Stimulated activated CD4-positive, alpha-beta T cell treated with anti-CD3 and anti-CD28 coated beads, Interleukin-15, amount 100 ng/mL, for 48 hours (primary cell): ENCODE results near the gene PRAMEF12.
"Not testable (repeated sequence)": the region's sequence is repeated elsewhere in the genome, so short reads cannot be mapped to it uniquely, and the experiment has no call there.

ENCODE experiments used
- DNase-seq, 2 donors: peaks; one replicate each; pipeline ENCODE4 v3.0.0-alpha.2; 2020; ENCODE audit warnings: low read depth in 2 of 2

Gene PRAMEF12

DNA sequence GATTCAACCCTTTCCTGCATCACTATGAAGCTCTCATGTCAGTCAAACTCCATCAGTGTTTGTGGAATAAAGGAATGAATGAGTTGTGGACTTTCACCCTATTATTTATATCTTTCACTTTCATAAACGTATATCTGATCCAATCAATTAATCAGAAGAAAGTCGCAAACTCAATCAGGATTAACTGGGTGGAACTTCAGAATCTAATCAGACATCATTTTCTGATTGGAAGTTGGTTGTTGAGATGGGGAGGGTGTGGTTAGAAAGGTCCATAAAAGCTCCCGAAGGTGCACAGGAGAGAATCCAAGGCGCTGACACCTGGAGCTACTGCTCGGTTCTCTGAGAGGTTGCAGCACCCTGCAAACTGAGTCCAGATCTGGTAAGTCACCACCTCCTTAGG is at the start of gene PRAMEF12:
Gene PRAMEF12 (plus strand): TSS at position 301 of the 400 bp plus-strand sequence. CDS start 1,130 bp downstream, outside the sequence.
- no peak for DNase-seq

DNA sequence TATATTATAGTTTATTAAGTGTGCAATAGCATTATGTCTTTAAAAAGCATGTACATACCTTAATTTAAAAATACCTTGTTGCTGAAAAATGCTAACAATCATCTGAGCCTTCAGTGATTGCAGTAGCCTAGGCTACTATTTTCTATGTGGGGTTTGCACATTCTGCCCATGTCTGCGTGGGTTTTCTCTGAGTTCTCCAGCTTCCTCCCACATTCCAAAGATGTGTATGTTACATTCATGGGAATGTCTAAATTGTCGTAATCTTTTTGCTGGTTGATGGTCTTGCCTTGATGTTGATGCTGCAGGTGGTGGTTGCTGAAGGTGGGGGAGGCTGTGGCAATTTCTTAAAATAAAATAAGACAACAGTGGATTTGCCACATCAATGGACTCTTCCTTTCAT is 45.1 kb upstream of the PRAMEF12 start:
- no peak for DNase-seq

DNA sequence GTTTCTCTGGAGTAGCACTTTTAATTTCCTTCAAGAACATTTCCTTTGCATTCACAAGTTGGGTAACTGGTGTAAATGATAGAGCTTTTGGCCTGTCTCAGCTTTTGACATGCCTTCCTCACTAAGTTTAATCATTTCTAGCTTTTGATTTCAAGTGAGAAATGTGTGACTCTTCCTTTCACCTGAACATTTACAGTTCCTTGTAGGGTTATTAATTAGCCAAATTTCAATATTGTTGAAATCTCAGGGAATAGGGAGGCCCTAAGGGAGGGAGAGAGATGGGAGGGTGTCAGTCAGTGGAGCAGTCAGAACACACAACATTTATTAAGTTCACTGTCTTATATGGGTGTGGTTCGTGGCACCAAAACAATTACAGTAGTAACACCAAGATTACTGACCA is 43.4 kb upstream of the PRAMEF12 start:
- no peak for DNase-seq

DNA sequence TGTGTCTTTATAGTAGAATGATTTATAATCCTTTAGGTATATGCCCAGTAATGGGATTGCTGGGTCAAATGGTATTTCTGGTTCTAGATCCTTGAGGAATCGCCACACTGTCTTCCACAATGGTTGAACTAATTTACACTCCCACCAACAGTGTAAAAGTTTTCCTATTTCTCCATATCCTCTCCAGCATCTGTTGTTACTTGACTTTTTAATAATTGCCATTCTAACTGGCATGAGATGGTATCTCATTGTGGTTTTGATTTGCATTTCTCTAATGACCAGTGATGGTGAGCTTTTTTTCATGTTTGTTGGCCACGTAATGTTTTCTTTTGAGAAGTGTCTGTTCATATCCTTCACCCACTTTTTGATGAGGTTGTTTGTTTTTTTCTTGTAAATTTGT is 42.5 kb upstream of the PRAMEF12 start:
- DNase-seq, result not testable (repeated sequence)

DNA sequence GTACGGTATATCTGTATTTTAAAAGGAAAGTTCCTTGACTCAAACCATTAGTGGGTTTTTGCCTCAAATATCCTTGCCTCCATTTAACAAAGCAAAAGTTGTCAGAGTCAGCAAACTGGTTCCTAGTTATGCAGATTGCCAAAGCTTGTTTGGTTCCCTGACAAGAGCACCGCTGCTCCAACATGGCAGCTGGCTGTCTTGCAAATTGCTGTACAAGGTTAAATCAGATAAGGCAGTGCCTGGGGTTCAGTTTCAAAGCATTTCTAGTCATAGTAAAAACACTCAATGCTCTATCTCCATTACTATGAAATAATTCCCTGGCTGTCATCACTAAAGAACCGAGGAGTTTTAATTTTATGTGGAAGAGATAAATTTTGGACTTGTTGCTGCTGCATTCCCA is 38.9 kb upstream of the PRAMEF12 start:
- DNase-seq, result no peak

DNA sequence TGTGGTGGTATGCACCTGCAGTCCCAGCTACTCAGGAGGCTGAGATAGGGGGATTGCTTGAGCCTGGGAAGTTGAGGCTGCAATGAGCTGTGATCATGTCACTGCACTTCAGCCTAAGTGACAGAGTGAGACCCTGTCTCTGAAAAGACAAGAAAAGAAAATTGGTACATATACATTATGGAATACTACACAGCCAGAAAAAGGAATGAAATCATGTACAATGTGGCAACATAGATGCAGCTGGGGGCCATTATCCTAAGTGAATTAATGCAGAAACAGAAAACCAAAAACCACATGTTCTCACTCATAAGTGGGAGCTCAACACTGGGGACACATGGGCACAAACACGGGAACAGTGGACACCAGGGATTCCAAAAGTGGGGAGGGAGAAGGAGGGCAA is 34.6 kb upstream of the PRAMEF12 start:
- DNase-seq, result no peak

DNA sequence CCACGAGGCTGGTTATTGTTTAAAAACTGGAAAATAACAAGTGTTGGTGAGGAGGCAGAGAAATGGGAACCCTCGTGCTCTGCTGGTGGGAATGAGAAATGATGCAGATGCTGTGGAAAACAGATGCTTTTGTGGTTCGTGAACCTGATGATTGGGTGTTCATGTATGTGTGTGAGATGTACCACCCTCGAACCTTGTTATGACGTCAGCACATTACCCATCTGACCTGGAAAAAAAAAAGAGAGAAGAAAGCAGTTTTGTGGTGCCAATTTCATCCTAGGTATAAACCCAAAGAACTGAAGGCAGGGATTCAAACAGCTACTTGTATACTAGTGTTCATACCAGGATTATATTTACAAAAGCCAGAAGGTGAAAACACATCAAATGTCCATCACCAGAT is 33.9 kb upstream of the PRAMEF12 start:
- no peak for DNase-seq

DNA sequence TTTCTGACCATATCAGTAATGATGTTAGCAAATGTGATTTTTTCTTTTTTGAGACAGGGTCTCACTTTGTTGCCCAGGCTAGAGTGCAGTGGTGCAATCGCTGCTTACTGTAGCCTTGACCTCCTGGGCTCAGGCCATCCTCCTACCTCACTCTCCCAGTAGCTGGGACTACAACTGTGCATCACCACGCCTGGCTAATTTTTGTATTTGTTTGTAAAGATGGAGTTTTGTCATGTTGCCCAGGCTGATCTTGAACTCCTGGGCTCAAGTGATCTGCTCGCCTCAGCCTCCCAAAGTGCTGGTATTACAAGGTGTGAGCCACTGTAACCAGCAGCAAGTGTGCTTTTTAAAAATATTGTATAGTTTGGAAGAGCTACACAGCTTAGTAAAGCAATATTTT is 31.6 kb upstream of the PRAMEF12 start:
- no peak for DNase-seq

DNA sequence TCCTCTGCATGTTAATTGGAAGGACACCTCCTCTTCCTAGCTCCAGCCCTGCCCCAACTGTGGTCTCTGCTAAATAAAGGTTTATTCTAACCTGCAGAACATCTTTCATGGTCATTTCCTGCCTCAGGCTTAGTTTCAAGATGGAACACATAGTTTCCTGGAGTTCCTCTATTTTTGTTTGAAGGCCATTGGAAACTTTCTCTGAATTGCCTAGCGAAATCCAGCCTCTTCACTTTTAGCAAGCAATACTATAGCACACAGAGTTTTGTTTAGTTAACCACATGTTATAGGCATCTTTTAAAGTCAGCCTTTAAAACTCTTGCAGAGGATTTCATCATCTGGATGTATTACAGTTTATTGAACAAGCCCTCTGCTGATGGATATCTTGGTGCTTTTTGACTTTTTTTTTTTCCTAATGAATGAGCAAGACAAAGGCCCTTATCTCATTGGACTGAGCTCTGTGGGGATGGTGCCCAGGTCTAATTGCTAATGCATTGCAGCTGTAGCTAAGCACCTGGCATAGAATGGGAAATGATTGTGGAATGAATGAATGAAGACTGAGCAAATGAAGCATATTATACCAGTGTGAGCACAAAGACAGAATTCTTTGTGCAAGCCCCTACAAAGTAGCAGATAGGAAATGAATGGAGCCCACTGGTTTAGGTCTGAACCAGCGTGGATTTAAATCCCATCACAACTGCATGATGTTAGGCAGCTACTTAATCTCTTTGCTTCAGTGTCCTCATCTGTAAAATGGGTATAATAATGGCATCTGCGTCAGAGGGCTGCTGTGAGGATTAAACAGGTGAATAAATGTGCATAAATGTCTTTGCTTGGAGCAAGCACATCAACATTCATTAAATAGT is 28.2 kb upstream of the PRAMEF12 start:
- no peak for DNase-seq

DNA sequence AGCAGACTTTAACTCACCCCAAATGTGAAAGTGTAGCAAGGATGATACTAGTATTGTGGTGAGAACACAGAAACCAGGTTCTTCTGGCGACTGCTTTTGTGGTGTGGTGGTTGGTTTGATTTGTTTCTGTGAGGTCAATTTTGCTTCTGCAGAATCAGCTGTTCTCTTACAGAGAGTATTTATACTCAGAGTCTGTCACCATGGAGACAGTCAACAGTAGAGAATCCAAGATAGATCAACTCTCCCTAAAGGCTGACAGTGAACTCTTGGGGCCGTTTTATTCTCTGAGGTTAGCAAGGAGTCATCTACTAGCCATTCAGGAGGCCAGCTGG is 27.6 kb upstream of the PRAMEF12 start, which contains the start of gene CFAP107:
Gene CFAP107 (plus strand): TSS at position 209 of the 332 bp plus-strand sequence. CDS start 231 bp downstream, outside the sequence.
- no peak for DNase-seq

DNA sequence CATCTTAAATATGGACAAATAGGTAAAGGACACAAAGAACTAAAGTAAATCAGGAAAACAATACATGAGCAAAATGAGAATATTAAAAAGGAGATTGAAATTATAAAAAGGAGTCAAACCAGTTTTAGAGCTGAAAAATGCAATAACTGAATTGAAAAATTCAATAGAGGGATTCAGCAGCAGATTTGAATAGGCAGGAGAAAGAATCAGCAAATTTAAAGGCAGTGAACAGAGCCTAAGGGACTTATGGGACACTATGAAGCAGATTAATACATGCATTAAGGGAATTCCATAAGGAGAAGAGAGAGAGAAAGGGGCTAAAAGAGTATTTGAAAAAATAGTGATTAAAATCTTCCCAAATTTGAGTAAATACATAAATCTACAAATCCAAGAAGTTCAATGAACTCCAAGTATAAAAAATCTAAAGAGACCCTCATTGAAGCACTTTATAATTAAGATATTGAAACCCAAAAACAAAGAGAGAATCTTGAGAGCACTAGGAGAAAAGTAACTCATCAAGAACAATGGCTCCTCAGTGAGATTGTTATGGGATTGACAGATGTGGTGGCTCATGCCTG is 24.7 kb upstream of the PRAMEF12 start:
- no peak for DNase-seq

DNA sequence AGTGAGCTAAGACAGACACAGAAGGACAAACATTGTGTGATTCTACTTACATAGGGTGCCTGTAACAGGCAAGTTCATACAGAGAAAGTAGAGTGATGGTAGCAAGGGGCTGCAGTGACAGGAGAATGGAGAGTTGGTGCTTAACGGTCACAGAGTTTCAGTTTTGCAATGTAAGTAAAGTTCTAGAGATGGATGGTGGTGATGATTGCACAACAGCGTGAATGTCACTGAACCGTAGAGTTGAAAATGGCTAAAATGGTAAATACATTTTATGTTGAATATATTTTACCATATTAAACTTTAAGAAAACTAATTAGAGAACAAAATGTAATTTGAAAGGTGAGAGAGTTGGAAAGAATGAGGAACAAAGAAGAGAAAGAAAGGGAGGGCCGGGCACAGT is 18.8 kb upstream of the PRAMEF12 start:
- no peak for DNase-seq

DNA sequence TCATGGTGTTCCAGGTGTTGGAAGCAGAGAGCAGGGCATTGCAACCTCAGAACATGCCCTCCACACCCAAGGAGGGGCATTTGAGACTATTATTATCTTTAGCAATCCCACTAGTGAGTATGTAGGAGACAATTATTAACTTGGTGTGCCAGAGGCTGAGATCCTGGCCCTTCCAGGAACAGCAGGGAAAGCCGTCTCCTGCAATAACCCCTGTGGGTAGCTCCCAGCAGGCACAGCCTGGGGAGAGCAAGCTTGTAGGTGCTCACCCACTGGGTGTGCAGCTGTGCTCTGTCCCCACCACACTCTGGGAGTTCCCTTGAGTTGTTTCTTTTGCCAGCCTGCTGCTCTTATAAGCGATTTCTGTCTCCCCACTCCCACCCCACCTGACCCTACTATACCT is 17.3 kb upstream of the PRAMEF12 start:
- no peak for DNase-seq

DNA sequence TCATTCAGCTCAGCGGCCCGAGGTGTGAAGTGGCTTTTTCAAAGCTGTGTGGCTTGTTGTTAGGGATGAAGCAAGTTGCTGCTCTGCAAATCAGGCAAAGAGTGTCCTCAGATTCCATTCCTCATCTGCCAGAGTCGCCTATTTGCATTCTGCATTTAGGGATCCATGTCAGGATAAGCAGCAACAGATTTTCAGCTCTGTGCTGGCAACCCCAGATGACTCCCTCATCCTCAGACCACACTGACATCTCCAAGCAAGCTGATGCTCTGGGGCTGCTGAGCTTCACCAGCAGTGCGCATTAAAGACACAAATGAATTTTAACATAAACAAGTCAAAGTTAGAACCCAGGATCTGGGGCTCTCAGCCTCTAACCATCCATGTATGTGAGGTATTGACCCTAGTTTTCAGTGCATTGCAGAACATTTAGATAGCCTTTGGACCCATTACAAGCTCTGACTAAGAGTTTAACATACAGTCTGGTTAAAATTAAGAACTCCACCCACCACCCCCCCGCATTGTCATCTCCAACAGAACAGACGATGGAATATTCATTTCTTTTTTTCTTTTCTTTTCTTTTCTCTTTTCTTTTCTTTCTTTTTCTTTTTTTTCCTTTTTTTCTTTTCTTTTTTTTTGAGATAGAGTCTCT is 16.6 kb upstream of the PRAMEF12 start:
- no peak for DNase-seq

DNA sequence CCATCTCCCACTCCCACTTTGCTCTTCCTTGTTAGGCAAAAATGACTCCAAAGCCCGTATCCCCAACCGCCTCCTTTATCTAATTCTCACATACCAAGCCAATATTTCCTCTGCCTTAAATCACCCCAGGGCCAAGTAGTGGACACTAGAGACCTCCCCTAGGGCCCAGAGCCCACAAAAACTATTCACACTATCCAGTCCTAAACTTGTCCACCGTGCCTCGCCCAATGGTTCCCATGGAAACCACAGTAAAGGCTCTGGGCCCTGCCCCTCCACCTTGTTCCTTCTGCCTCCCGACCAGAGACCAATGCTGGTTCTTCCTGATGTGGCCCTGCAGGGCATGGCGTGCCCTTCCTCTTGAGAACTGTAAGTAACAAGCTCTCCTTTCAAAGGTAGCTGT is 15.7 kb upstream of the PRAMEF12 start:
- DNase-seq, result no peak

DNA sequence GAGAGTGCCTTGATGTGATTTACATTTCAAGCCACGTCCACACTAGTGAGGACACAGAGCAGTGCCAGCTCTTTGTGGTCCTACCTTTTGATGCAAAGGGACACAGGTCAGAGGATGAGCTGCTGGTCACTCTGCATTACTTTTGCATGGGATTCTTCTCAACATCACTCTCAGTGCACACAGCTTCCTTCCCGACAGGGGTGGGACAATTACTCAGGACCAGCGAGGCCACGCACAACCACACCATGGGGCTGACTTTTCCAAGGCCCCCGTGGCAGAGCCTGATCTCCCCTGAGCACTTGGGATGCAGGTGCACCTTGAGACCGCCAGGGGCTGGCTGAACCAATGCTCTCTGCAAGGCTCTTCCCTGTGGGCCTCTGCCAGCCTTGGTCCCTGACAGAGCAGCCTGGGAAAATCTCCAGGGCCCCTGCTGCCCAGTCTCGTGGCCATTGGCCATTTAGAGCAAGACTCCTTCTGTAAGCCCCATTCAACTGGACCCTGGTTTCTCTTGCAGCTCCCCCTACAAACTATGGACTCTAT is 13.2 kb upstream of the PRAMEF12 start:
- DNase-seq, result no peak

DNA sequence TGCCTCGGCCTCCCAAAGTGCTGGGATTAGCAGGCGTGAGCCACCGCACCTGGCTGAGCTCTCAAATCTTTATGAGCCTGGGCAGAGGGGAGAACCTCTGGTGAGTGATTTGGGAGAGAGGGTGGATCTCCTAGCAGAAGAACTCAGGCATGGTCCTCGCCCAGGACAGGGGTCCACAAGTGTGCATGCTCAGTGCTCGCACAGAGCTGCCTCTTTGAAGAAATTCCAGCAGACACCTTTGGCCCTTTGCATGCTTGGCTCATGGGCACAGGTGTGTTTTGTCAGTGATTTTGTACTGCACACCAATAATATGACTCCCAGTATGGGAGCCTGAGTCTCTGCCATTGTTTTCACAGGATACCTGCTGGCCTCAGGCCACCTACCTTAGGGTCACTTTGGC is 11.8 kb upstream of the PRAMEF12 start:
- no peak for DNase-seq

DNA sequence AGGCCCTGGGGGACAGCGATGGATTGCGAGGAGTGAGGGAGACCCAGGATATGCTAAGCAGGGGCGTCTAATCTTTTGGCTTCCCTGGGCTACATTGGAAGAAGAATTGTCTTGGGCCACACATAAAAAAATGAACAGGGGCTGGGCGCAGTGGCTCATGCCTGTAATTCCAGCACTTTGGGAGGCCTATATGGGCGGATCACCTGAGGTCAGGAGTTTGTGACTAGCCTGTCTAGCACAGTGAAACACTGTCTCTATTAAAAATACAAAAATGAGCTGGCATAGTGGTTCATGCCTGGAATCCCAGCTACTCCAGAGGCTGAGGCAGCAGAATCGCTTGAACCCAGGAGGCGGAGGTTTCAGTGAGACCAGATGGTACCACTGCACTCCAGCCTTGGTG is 10.8 kb upstream of the PRAMEF12 start:
- DNase-seq, result no peak

DNA sequence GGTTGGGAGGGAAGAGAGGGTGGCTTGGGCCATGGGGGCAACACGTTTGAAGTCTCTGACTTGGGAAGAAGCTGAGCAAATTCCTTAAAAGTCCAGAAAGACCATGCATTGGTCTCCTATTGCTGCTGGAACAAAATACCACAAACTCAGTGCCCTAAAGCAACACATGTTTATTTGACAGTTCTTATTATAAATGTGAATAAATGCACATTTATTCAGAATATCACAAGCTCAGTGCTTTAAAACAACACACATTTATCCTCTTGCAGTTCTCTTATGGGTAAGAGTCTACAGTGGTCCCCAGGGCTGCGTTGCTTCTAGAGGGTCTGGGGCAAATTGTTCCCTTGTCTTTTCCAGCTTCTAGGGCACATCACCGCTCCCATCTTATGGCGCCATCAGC is 10.1 kb upstream of the PRAMEF12 start:
- DNase-seq, result no peak

DNA sequence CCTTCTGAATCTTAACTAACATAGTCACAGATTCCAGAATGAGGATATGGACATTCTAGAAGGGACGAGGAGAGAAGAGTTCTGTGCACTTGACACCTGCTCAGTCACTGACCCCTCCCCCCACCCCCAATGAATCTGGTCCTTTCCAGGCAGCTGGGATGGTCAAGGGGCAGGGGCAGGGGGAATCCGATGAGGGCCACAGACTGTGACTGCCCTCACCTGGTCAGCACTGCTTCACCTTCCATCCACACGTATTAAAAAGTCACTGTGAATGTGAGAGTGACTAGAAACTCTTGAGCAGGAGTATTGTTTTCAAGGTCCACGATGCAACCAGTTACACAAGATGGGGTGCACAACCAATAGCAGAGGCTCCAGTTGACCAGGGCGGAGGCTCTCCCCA is 9.5 kb upstream of the PRAMEF12 start:
- DNase-seq, result no peak

DNA sequence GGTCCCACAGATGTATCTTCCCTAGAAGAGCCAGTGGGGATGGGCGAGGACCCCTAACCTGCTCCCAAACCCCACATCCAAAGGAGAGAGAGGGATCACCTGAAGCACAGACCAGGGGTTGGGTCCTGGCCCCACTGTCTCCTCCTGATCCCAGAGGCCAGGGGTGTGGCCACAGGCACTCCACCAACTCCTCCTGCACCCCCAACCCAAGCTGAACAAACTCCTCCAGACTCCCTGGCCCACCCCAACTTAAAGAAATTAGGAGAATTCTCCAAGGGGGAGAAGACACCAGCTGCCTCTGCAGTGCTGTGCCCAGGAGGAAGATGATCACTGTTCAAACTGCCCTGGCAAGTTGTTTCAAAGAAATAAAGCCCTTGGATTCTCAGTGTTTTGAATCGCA is 4.5 kb upstream of the PRAMEF12 start:
- DNase-seq, result no peak

DNA sequence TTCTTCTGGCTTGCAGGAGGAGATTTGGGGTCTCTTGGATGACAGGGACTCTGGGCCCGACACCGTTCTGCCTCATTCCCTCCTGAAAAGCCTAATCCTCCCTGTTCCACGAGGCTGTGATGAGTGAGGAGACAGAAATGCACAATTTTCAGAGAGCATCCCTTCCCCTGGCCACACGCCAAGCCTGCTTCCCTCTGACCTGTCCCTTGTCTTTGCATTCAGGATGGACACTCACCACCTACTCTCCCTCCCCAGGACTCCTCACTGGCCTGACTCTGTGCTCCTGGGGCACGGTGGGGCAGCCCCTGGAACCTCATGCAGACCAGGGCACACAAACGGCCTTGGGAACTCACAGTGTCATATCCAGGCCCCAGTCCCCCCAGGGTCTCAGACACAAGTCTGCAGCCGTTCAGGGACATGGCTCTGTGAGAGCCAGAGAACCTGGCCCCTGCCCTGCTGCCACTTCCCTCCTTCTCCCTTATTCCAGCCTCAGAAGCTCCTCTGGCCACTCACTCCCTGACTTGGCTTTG is 3.5 kb upstream of the PRAMEF12 start:
- no peak for DNase-seq

DNA sequence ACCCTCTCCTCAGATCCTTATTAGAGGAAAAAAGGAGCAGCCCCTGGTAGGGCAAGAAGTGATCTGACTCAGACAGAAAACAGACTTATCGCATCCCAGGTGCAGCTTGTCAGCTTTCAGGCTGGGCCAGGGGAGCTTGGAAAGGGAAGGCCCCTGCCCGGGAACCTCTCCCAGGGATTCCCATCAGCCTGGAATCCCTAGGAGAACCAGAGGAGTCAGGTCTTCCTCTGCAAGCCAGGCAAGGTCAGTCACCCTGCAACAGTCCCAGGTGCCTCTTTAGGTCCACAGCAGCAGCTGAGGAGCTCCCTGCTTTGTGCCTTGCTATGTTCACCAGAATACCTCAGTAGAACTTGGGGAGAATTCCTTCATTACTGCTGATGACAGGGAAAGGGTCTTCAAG is 2.9 kb upstream of the PRAMEF12 start:
- DNase-seq, result no peak
